Mesendoderm (in vitro differentiated cells): ENCODE measurements around the gene TBC1D14.
"Not testable (repeated sequence)": the region's sequence is repeated elsewhere in the genome, so short reads cannot be mapped to it uniquely, and the experiment has no call there.

Source experiments
- DNase-seq: peaks from one replicate; pipeline ENCODE4 v3.0.0; 2013
- H2AK5ac ChIP-seq: 2 replicates; pipeline ENCODE4 v1.6.1; 2013; ENCODE audit warnings: low read length, inconsistent platforms
- H2BK120ac ChIP-seq: 2 replicates; pipeline ENCODE4 v1.6.1; 2013; ENCODE audit warnings: low read depth, mild to moderate bottlenecking, low read length, moderate library complexity, mixed read lengths
- H2BK15ac ChIP-seq: replicated peaks from 2 replicates; pipeline ENCODE4 v1.6.1; 2013; ENCODE audit warnings: low read depth, mild to moderate bottlenecking, moderate library complexity
- H2BK5ac ChIP-seq: 2 replicates; pipeline ENCODE4 v1.6.1; 2013; ENCODE audit warnings: low read length, inconsistent platforms
- H3K18ac ChIP-seq: 2 replicates; pipeline ENCODE4 v1.6.1; 2013; ENCODE audit warnings: mild to moderate bottlenecking, low read length, mixed read lengths
- H3K23ac ChIP-seq: one replicate; pipeline ENCODE4 v1.6.1; 2013; ENCODE audit warnings: low read length
- H3K27ac ChIP-seq: 2 replicates; pipeline ENCODE4 v1.5.1; 2013; ENCODE audit warnings: low read depth, mild to moderate bottlenecking, inconsistent platforms, low read length, moderate library complexity
- H3K27me3 ChIP-seq: 2 replicates; pipeline ENCODE4 v1.6.1; 2013; ENCODE audit warnings: low read length, control low read depth, mild to moderate bottlenecking, inconsistent platforms; ENCODE audit not compliant: insufficient read depth, poor library complexity
- H3K36me3 ChIP-seq: 2 replicates; pipeline ENCODE4 v1.6.1; 2013; ENCODE audit warnings: low read length, inconsistent platforms; ENCODE audit not compliant: control insufficient read depth, insufficient read depth
- H3K4ac ChIP-seq: one replicate; pipeline ENCODE4 v1.6.1; 2013; ENCODE audit warnings: low read depth, mild to moderate bottlenecking, low read length, moderate library complexity
- H3K4me1 ChIP-seq: 2 replicates; pipeline ENCODE4 v1.6.1; 2013; ENCODE audit warnings: low read depth, low read length, inconsistent platforms; ENCODE audit not compliant: control insufficient read depth
- H3K4me2 ChIP-seq: 2 replicates; pipeline ENCODE4 v1.6.1; 2013; ENCODE audit warnings: low read length
- H3K4me3 ChIP-seq: 2 replicates; pipeline ENCODE4 v1.5.1; 2013; ENCODE audit warnings: mild to moderate bottlenecking, low read length
- H3K56ac ChIP-seq: one replicate; pipeline ENCODE4 v1.6.1; 2013; ENCODE audit warnings: low read length
- H3K79me1 ChIP-seq: 2 replicates; pipeline ENCODE4 v1.6.1; 2013; ENCODE audit warnings: low read length, inconsistent platforms
- H3K79me2 ChIP-seq: 2 replicates; pipeline ENCODE4 v1.6.1; 2013; ENCODE audit warnings: mild to moderate bottlenecking, low read length; ENCODE audit not compliant: control insufficient read depth, insufficient read depth
- H3K9ac ChIP-seq: 2 replicates; pipeline ENCODE4 v1.6.1; 2013; ENCODE audit warnings: low read length, inconsistent platforms
- H4K5ac ChIP-seq: one replicate; pipeline ENCODE4 v1.6.1; 2013; ENCODE audit warnings: low read length
- H4K8ac ChIP-seq: one replicate; pipeline ENCODE4 v1.6.1; 2013; ENCODE audit warnings: low read depth, mild to moderate bottlenecking, control low read depth, low read length, moderate library complexity
- WGBS: extraction: QIAGEN DNeasy Blood & Tissue Kit; methylation state at CpG from one replicate; pipeline ENCODE4 v1.1.7; 2013; ENCODE audit warnings: low lambda C conversion rate, missing lambda C conversion rate; ENCODE audit not compliant: insufficient coverage; ENCODE audit errors: extremely low coverage; 5-methylcytosine and 5-hydroxymethylcytosine counted together

TBC1D14 gene

GRCh38 chr4:6888506-6889071, 21.0 kb upstream of the TBC1D14 start:
- DNase-seq: no peak
- no peak overlapping the region for H3K4me3 ChIP-seq
- H3K79me1 ChIP-seq: no peaks in the 10 kb centered on the region
- H3K23ac ChIP-seq: no peak overlapping the region
- no peak overlapping the region for H3K18ac ChIP-seq
- no peak overlapping the region for H4K5ac ChIP-seq
- no peak overlapping the region for H3K4ac ChIP-seq
- H2BK15ac ChIP-seq: no peak overlapping the region
- H3K36me3 ChIP-seq: no peaks in the 10 kb centered on the region
- WGBS: no CpG with 5 or more reads among the region's 15 CpGs
- no peak overlapping the region for H3K9ac ChIP-seq
- no peak overlapping the region for H4K8ac ChIP-seq
- peaks cover 1% of the 10 kb centered on the region for H3K4me1 ChIP-seq
- H3K79me2 ChIP-seq: no peaks in the 10 kb centered on the region
- H3K56ac ChIP-seq: no peak overlapping the region
- H2BK5ac ChIP-seq: no peak overlapping the region
- H3K27me3 ChIP-seq: no peaks in the 10 kb centered on the region
- H3K4me2 ChIP-seq: no peak overlapping the region
- H2BK120ac ChIP-seq: no peak overlapping the region
- H3K27ac ChIP-seq: no peak overlapping the region
- no peak overlapping the region for H2AK5ac ChIP-seq

GRCh38 chr4:6889101-6889735, 20.4 kb upstream of the TBC1D14 start:
- H3K79me1 ChIP-seq: no peaks in the 10 kb centered on the region
- H3K4ac ChIP-seq: no peak overlapping the region
- H4K8ac ChIP-seq: no peak overlapping the region
- no peaks in the 10 kb centered on the region for H3K79me2 ChIP-seq
- H3K27ac ChIP-seq: no peak overlapping the region
- H2BK5ac ChIP-seq: no peak overlapping the region
- no peaks in the 10 kb centered on the region for H3K27me3 ChIP-seq
- H3K36me3 ChIP-seq: no peaks in the 10 kb centered on the region
- no peak overlapping the region for H3K18ac ChIP-seq
- H2BK120ac ChIP-seq: no peak overlapping the region
- H4K5ac ChIP-seq: no peak overlapping the region
- no peak overlapping the region for H3K56ac ChIP-seq
- H3K4me2 ChIP-seq: no peak overlapping the region
- WGBS: no CpG with 5 or more reads among the region's 37 CpGs
- no peak overlapping the region for H2BK15ac ChIP-seq
- DNase-seq: no peak
- no peak overlapping the region for H2AK5ac ChIP-seq
- no peak overlapping the region for H3K23ac ChIP-seq
- H3K4me1 ChIP-seq: peaks cover 1% of the 10 kb centered on the region
- H3K4me3 ChIP-seq: no peak overlapping the region
- no peak overlapping the region for H3K9ac ChIP-seq

DNA sequence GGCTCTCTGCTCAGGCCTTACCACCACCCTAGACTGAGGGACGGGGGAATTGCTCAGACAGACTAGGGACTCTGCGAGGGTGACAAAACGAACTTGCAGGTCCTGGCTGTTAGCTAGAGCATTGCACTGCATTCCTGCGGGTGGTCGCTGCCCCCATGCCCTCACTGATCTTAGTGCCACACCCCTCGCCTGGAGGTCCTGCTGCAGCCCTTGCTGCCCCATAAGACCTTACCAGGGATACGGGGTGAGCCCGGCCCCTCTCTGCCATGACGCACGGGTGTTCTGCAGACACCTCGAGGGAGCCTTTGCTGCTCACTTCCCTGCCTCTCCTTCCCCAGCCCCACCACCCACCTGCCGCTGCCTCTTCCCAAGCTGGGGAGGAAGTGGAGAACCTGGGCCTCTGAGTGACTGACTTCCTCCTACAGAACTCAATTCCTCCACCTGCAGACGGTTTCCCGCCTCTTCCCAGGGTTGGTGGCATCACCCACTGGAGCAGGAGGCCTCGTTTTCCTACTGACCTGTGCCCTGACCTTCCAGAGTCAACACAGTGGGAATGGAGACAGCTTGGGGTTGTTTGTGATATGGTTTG, 19.8 kb upstream of the TBC1D14 start:
- H3K56ac ChIP-seq: no peak overlapping the region
- no peak overlapping the region for H3K9ac ChIP-seq
- no peak overlapping the region for H3K4me2 ChIP-seq
- no peak overlapping the region for H2BK120ac ChIP-seq
- H3K18ac ChIP-seq: no peak overlapping the region
- no peak overlapping the region for H3K4ac ChIP-seq
- H3K36me3 ChIP-seq: no peaks in the 10 kb centered on the region
- no peak overlapping the region for H4K5ac ChIP-seq
- H2BK5ac ChIP-seq: no peak overlapping the region
- no peak overlapping the region for H3K27ac ChIP-seq
- no peak overlapping the region for H2AK5ac ChIP-seq
- H3K79me2 ChIP-seq: no peaks in the 10 kb centered on the region
- no peak for DNase-seq
- H3K4me1 ChIP-seq: no peaks in the 10 kb centered on the region
- H3K27me3 ChIP-seq: no peaks in the 10 kb centered on the region
- no peak overlapping the region for H3K23ac ChIP-seq
- H3K79me1 ChIP-seq: no peaks in the 10 kb centered on the region
- no CpG with 5 or more reads among the region's 15 CpGs for WGBS
- no peak overlapping the region for H2BK15ac ChIP-seq
- no peak overlapping the region for H4K8ac ChIP-seq
- no peak overlapping the region for H3K4me3 ChIP-seq

GRCh38 chr4:6890358-6890757, 19.3 kb upstream of the TBC1D14 start:
- H3K18ac ChIP-seq: no peak overlapping the region
- no CpG with 5 or more reads among the region's 3 CpGs for WGBS

GRCh38 chr4:6890971-6891370, 18.7 kb upstream of the TBC1D14 start:
- H2BK120ac ChIP-seq, H3K36me3 ChIP-seq, H3K4ac ChIP-seq, H2BK5ac ChIP-seq, DNase-seq, H3K9ac ChIP-seq, H3K27me3 ChIP-seq, H3K18ac ChIP-seq, H3K4me1 ChIP-seq, H3K79me2 ChIP-seq, H3K23ac ChIP-seq, H3K27ac ChIP-seq, H3K79me1 ChIP-seq, H3K4me3 ChIP-seq, H4K8ac ChIP-seq, H3K4me2 ChIP-seq, H3K56ac ChIP-seq, H2AK5ac ChIP-seq, H4K5ac ChIP-seq, H2BK15ac ChIP-seq: not testable (repeated sequence)
- WGBS: no CpG with 5 or more reads among the region's 9 CpGs

More at GRCh38 chr4:6890358-6890757, 19.3 kb upstream of the TBC1D14 start:
- Histone ChIP-seq H4K5ac (no peak overlapping the region), H3K4ac (no peak overlapping the region), H3K23ac (no peak overlapping the region), H2BK120ac (no peak overlapping the region), H2AK5ac (no peak overlapping the region), H3K4me1 (no peaks in the 10 kb centered on the region), H2BK5ac (no peak overlapping the region), H3K27me3 (no peaks in the 10 kb centered on the region), H2BK15ac (no peak overlapping the region), H4K8ac (no peak overlapping the region), H3K9ac (no peak overlapping the region), H3K79me2 (no peaks in the 10 kb centered on the region), H3K4me2 (no peak overlapping the region), H3K4me3 (no peak overlapping the region), H3K36me3 (no peaks in the 10 kb centered on the region), H3K56ac (no peak overlapping the region), H3K79me1 (no peaks in the 10 kb centered on the region), H3K27ac (no peak overlapping the region)
- no peak for DNase-seq
